ENCODE results near the gene HENMT1.
A peak's percentile ranks its signal among the peaks of the same experiment; 100 is the strongest.
"Not testable (repeated sequence)": the region's sequence is repeated elsewhere in the genome, so short reads cannot be mapped to it uniquely, and the experiment has no call there.

HENMT1 gene

DNA sequence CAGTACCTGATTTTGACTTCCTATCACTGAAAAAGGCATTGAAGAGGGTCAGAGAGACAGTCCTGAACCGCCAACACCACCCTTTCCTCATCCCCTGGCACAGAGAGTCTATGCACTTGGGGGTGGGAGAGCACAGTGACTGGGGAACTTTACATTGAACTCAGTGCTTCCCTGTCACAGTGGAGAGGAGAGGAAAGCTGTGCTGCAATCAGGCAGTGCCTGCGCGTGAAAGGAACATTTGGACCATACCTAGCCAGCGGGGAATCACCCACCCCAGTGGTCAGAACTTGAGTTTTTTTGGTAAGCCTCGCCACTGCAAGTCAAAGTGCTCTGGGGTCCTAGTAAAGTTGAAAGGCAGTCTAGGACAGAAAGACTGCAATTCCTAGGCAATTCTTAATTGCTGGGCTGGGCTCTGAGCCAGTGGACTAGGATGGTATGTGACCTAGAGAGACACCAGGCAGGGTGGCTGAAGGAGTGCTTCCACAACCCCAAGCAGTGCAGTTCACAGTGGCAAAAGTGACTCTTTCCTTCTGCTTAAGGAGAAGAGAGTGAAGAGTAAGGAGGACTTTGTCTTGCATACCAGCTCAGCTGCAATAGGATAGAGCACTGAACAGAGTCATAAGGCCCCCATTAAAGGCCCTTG is 9.4 kb upstream of the HENMT1 start:
- DNase-seq (ENCODE audit: low spot score), result no peak

DNA sequence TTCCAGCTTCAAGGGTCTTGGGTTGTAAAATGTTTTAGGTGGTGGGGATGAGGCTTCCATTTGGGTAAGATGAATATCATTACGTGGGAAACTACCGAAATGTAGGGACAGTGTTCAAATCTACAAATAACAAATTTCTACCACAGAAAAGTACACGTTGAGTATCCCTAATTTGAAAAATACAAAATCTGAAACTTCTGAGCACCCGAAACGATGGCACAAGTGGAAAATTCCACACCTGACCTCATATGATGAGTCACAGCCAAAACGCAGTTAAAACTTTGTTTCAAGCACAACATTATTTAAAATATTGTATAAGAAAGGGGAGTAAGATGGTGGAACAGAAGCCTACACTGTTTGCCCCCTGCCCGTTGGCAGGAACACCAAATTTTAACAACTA is 8.8 kb upstream of the HENMT1 start:
- no peak for DNase-seq (ENCODE audit: low spot score)

DNA sequence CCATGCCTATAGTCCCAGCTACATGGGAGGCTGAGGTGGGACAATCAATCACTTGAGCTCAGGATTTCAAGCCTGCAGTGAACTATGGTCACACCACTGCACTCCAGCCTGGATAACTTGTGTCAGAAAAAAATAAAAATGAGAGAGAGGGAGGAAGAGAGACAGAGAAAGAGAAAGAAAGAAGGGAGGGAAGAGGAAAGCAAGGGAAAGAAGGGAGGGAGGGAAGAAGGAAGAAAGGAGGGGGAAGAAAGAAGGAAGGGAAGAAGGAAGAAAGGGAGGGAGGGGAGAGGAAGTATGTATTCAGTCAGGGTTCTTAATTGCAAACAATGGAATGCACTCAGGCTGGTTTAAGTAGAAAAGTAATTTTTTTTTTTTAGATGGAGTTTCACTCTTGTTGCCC is 7.9 kb upstream of the HENMT1 start:
- no peak for DNase-seq (ENCODE audit: low spot score)

DNA sequence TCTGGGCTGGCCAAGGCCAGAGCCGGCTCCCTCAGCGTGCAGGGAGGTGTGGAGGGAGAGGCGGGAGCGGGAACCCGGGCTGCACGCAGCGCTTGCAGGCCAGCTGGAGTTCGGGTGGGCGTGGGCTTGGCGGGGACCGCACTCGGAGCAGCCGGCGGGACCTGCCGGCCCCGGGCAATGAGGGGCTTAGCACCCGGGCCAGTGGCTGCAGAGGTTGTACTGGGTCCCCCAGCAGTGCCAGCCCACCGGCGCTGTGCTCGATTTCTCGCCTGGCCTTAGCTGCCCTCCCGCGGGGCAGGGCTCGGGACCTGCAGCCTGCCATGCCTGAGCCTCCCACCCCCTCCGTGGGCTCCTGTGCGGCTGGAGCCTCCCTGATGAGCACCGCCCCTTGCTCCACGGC is 6.5 kb upstream of the HENMT1 start:
- DNase-seq (ENCODE audit: low spot score), result not testable (repeated sequence)

DNA sequence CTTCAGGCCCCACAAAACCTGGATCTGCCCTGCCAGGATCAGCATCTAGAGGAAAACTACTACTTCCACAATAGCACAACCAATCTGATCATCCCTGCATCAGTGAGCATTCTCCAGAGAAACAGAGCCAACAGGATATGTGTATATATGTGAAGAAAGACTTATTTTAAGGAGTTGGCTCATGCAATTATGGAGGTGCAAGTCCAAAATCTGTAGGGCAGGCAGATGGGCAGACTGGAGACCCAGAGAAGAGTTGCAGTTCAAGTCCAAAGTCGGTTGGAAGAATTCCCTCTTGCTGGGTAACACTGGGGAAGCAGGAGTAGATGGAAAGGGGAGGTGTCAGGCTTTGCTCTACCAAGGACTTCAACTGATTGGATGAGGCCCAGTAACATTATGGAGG is 4.9 kb upstream of the HENMT1 start:
- DNase-seq (ENCODE audit: low spot score), result no peak

DNA sequence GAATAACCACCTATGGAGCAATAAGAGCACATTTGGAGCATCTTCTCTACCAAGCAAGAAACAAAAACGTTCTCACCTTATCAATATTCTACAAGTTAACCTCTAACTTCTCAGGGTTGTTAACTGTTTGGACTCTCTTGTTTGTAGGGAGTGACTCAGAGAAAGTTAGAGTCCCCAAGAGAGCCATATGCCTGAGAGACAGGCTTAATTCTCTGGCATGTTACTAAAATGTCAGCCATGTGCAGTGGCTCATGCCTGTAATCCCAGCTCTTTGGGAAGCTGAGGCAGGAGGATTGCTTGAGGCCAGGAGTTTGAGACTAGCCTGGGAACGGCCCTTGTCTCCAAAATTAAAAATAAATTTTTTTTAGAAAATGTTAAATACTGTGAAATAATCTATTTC is 4.2 kb upstream of the HENMT1 start:
- no peak for DNase-seq (ENCODE audit: low spot score)

DNA sequence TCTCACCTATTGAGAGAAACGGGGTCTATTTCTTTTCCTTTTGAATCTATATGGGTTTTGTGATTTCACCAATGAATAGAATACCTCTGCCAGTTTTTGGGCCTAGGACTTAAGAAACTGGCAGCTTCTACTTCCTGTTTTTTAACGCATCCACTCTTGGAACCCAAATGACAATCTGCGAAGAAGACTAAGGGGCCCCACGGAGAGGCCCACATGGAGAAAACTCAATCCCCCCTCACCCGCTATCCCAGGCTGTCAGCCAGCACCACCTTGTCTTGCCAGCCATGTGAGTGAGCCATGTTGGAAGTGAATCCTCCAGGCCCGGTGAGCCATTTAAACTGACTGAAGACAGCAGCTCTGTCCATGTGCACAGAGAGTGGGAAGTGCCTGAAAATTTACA is 3.6 kb upstream of the HENMT1 start:
- no peak for DNase-seq (ENCODE audit: low spot score)

DNA sequence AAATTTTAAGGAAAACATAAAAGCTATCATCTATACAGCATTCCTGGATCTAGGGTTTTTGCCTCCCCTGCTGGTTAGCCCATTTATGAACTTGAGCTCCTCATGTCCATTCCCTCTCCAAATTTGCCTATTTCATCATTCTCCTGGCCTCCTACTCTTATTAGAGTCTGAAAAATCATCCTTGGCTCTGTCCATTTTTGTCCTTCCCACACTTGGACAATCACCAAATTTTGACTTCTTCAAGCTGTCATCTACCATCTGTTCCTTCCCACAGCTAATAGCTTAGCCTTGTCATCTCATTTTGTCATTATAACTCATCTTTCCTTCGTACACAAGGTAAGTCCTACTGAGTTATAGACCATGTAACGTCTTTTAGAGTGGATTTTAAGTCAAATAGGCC is 2.2 kb upstream of the HENMT1 start:
- DNase-seq (ENCODE audit: low spot score), result no peak

DNA sequence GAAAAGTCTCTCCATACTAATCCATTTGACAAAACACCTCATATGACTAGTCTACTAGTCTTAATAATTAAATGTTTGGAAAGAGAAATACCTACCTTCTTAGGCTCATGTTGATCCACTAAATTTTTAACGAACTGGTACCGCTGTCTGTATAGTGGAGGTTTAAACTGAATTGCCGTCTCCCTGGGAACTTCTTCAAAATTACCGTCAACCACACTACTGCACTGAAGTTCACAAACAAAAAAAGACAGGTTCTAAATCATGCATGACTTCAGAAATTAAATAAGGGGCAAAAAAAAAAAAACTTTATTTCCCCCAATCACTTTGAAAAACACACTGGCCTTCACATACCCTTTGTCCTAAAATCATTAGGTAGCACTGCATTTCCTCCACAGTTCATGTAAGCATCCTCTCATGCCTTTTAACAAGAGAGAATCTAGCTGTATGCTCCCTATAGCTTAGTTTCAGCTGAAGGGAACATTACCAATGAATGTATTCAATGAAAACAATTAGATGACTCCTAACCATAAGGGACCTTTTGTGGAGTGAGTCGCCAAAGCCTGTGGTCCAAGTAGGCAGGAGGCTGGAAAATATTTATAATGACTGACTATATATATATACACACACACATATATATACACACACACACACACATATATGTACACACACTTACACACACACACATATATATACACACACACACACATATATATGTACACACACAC is 3.4 kb downstream of the HENMT1 start:
- DNase-seq (ENCODE audit: low spot score), result no peak

DNA sequence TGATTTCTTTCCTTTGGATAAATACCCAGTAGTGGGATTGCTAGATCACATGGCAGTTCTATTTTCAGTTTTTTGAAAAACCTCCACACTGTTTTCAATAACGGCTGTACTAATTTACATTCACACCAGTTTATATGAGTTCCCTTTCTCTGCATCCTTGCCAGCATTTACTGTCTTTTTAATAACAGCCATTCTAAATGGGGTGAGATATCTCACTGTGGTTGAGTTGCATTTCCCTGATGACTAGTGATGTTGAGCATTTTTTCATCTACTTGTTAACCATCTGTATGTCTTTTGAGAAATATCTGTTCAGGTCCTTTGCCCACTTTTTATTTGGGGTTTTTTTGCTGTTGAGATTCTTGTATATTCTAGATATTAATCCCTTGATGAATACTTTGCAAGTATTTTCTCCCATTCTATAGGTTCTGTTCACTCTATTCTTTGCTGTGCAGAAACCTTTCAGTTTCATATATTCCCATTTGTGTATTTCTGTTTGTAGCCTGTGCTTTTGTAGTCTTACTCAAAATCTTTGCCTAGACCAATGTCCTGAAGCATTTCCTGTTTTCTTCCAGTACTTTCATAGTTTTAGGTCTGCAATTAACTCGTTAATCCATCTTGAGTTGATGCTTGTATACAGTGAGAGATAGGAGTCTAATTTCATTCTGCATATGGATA is 7.3 kb downstream of the HENMT1 start:
- DNase-seq (ENCODE audit: low spot score), result no peak

DNA sequence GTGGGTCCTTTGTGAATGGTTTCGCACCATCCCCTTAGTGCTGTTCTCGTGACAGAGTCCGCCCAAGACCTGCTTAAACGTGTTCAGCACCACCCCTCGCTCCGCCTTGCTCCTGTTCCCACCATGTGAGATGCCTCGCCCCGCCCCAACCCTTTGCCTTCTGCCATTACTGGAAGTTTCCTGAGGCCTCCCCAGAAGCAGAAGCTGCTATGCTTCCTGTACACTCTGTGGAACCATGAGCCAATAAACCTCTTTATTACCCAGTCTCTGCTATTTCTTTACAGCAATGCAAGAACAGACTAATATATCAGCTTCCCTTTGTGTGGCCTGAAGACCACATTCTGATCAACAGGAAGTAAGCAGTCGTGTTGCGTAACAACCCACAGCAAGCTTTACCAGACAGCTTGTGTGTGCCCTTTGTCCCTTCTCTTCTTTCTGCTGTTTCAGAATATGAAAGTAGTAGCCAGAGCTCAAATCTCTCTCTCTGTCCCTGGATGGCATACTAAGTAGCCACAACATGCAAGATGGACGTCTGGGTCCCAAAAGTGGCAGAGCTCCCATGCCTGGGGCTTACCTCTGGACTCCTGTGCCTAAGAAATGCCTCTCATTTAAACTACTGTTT is 14.1 kb downstream of the HENMT1 start:
- DNase-seq (ENCODE audit: low spot score), result peak; percentile 22

DNA sequence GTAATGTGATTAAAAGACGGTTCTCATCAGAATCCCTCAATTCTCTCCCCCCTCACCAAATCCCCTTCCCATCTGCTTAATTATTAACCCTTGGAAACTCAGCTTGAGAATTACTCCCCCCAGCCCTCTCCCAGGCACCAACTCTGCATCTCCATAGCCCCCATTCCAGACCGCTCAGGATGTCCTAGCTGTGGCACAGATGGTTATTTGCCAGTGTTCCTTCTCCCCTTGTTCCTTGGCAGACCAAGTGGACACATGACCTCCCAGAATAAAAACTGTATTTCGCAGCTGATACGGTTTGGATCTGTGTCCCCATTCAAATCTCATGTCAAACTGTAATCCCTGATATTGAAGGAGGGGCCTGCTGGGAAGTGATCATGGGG is 14.6 kb downstream of the HENMT1 start:
- no peak for DNase-seq (ENCODE audit: low spot score)

DNA sequence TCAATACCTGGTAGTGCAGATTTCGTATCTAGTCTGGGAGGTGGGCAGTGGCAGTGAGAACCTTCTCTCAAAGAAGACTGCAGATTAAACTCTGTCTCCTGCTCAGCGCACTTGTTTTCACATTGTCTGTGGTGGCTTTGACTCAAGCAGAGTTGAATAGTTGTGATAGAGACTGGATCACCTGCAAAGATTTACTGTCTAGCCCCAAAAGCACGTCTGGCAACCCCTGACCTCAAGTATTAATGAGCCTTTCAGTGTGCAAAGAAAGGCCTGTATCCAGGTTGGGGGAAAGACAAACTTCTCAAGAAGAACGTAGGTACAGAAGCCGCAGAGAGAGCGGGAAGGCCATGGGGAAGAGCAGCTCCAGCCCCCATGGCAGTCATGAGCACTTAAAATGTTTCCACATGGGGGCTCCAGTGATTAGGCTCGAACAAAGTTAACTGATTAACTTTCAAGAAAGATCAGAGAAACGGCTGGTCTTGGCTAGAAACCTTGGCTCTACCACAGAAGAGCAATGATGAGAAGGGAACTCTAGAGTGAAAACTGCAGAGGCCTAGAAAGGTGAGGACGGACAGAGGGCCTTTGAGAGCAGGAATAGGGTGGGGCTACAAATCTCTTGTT is 15.2 kb downstream of the HENMT1 start:
- no peak for DNase-seq (ENCODE audit: low spot score)

DNA sequence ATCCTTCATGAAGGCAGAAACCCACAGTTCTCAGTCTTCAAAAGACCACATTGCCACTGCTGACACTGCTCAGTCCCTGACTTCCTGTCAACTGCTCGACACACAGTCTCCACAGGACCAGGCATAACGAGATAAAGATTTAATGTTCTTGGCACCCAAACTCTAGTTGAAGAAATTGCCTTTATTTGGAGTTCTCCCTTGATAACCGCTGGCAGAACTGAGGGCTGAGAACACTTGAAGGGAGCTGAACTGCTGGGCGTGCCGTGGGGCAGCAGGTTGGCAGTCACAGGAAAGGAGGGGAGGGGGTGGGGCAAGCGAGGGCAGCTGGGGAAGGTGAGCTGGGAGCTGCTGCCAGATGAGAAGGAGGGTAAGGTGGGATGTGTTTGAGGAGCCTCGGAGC is 15.9 kb downstream of the HENMT1 start:
- DNase-seq (ENCODE audit: low spot score), result no peak

DNA sequence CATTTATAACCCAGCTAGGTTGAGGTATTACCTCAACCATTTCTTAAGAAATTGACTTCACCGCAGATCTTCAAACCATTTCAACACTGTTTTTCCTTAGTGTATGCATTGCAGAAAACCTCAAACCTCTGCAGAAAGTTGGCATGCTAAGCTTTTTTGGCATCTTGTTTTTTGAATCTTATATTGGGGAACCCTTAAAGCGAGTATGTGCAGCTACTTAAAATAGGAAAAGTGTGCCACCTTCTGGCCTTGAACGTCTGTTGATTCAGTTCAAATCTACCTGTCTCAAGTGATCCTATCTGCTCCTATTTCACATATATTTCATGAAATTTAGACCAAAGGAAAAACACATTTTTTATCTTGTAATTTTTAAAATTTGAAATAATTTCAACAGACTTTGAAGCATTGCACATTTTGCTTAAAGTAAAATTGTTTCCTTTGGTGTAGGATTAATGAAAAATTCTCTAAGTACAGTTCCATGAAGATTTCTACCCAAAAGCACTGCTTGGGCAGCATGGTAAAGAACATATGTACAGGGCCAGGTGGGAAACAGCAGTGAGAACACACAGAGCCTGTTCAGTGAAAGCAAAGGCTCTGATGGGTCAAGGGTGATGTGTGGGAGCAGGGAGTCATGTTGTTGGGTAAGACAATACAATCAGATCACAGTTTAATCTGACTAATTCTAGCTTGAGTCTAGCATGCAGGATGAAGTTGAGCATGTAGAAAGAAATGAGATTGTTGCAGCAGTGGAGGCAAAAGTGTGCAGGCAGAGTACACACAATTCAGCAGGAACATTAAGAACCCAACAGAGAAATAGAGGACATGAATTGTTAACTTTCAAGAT is 17.2 kb downstream of the HENMT1 start:
- DNase-seq (ENCODE audit: low spot score), result peak; percentile 68

DNA sequence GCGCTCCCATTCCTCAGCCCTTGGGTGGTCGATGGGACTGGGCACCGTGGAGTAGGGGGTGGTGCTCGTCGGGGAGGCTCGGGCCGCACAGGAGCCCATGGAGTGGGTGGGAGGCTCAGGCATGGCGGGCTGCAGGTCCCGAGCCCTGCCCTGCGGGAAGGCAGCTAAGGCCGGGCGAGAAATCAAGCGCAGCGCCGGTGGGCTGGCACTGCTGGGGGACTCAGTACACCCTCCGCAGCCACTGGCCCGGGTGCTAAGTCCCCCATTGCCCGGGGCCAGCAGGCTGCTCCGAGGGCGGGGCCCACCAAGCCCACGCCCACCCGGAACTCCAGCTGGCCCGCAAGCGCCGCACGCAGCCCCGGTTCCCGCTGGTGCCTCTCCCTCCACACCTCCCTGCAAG is 20.0 kb downstream of the HENMT1 start:
- not testable (repeated sequence) for DNase-seq (ENCODE audit: low spot score)

DNA sequence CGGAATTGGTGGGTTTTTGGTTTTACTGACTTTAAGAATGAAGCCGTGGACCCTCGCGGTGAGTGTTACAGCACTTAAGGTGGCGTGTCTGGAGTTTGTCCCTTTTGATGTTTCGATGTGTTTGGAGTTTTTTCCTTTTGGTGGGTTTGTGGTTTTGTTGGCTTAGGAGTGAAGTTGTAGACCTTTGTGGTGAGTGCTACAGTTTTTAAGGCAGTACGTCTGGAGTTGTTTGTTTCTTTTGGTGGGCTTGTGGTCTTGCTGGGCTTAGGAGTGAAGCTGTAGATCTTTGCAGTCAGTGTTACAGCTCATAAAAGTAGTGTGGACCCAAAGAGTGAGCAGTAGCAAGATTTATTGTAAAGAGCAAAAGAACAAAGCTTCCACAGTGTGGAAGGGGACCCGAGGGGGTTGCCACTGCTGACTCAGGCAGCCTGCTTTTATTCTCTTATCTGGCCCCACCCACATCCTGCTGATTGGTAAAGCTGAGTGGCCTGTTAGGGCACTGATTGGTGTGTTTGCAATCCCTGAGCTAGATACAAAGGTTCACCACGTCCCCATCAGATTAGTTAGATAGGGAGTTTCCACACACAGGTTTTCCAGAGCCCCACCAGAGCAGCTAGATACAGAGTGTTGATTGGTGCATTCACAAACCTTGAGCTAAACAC is 20.9 kb downstream of the HENMT1 start:
- no peak for DNase-seq (ENCODE audit: low spot score)

DNA sequence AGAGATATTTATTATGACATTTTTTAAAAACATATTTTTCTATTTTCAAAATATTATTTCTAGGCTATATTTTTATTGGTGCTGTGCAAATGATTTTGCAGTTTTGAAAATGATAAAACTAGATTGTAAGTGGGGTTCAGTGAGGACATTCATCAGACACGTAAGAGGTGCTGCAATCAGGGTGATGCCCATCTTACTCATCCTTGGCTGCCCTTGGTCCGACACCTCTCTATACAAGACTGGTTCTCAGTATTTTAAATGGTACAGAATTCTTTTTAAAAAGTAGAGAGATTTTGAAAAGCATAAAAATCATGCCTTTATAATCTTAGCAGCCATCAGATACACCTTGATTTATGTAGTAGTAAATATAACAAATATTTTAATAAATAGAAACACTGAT is 24.0 kb downstream of the HENMT1 start:
- no peak for DNase-seq (ENCODE audit: low spot score)

DNA sequence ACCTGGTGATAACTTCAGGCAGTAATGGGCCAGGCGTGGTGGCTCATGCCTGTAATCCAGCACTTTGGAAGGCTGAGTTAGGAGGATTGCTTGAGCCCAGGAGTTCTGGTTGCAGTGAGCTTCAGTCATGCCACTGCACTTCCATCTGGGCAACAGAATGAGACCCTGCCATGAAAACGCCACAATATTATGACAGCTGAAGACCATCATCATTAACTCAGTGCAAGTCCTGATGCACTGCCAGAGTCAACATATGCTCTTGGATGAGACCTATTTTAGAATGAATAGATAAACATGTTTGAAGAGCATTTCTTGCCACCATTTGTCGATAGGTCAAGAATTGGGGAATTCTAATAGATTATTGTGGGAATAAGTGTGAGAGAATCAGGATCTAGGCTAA is 26.4 kb downstream of the HENMT1 start:
- DNase-seq (ENCODE audit: low spot score), result no peak

DNA sequence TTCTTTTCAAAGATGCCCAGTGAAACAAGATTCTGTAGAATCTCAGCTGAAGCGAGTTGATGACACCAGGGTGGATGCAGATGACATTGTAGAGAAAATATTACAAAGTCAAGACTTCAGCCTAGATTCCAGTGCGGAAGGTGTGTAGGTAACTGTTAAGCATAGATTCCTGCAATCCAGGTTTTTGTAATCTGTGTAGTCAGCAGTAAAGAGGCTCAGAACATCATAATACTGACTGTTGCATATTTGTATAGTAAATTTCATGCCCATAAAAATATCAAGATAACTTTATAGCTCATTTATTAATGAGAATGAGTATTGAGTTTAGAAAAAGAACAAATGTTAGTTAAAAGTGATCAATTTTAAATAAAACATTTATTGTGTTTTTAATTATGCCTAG is 32.2 kb downstream of the HENMT1 start:
- no peak for DNase-seq (ENCODE audit: low spot score)

DNA sequence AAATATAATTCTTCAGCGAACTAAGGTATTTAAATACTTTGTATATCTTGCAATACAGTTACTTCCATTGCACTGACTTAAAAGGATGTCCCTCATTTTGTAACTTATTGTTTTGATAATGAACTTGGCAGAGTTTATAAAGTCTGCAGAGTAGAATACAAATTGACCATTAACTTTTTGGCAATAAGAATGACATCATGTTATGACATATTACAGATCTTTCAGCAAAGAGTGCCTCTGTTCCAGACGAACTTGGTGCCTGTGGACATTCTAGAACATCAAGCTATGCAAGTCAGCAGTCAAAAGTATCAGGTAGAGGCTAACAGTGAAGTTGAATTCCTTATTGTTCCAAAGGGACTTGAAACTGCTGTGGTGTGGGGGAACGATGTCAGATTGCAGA is 32.9 kb downstream of the HENMT1 start:
- no peak for DNase-seq (ENCODE audit: low spot score)

All from NAMALWA (cell line).